GM18511 (cell line): Measurements from ENCODE around the gene WDR83.
"Not testable (repeated sequence)": the region's sequence is repeated elsewhere in the genome, so short reads cannot be mapped to it uniquely, and the experiment has no call there.

ENCODE experiments used
- ATAC-seq: cut with Tn5 transposase; IDR thresholded peaks from one replicate; pipeline ENCODE4 v1.9.1; 2021; ENCODE audit warnings: mild to moderate bottlenecking, moderate library complexity; ENCODE audit not compliant: unreplicated experiment

WDR83 gene

GRCh38 chr19:12711187-12711586 is 44.6 kb downstream of the WDR83 start:
- ATAC-seq = no peak

- not testable (repeated sequence) for ATAC-seq
Measured at GRCh38 chr19:12712077-12712476, 45.5 kb downstream of the WDR83 start.

- ATAC-seq = not testable (repeated sequence)
Measured at GRCh38 chr19:12713304-12713703, 46.7 kb downstream of the WDR83 start.

GRCh38 chr19:12715102-12715501 is 48.5 kb downstream of the WDR83 start:
- no peak for ATAC-seq

- ATAC-seq = no peak
Measured at GRCh38 chr19:12715929-12716328, 49.3 kb downstream of the WDR83 start.

GRCh38 chr19:12720296-12720695 is 53.7 kb downstream of the WDR83 start:
- no peak for ATAC-seq

- ATAC-seq = no peak
Measured at GRCh38 chr19:12720851-12721655, 54.4 kb downstream of the WDR83 start.

- peak; percentile 40 for ATAC-seq
Measured at GRCh38 chr19:12721656-12722565, 55.3 kb downstream of the WDR83 start.

GRCh38 chr19:12722566-12723380 is 56.2 kb downstream of the WDR83 start:
- ATAC-seq = peak; percentile 83

- no peak for ATAC-seq
Measured at GRCh38 chr19:12723381-12723640, 56.7 kb downstream of the WDR83 start.

- no peak for ATAC-seq
Measured at GRCh38 chr19:12723641-12724426, 57.2 kb downstream of the WDR83 start, which contains the start of gene TNPO2. Gene TNPO2 (minus strand): TSS chr19:12723932. CDS start chr19:12720977, 2,955 bp downstream.
